HG03045 (cell line): ENCODE results near the gene CTXND2.

ENCODE experiments used
- ATAC-seq: cut with Tn5 transposase; IDR thresholded peaks from one replicate; pipeline ENCODE4 v1.9.1; 2021; ENCODE audit warnings: mild to moderate bottlenecking, moderate library complexity; ENCODE audit not compliant: unreplicated experiment

CTXND2 gene

GRCh38 chr1:150960646-150961045, 73.7 kb downstream of the CTXND2 start:
- no peak for ATAC-seq

GRCh38 chr1:150961756-150962155, 74.8 kb downstream of the CTXND2 start:
- ATAC-seq, result no peak
